Left ventricle myocardium inferior (tissue), 1 donor: ENCODE data around the gene RABGGTB. TPM values are rescaled to one million over a fixed set of nuclear protein-coding genes. Genes with fewer than 3 reads are reported as not detected.
"Not testable (repeated sequence)": the region's sequence is repeated elsewhere in the genome, so short reads cannot be mapped to it uniquely, and the experiment has no call there.

ENCODE experiments used
- DNase-seq: peaks from one replicate; pipeline ENCODE4 v3.0.0-alpha.2; 2020
- H3K27ac ChIP-seq: fragments of 200-600 bp; replicated peaks from 2 replicates; pipeline ENCODE4 v1.8.0; 2021
- H3K27me3 ChIP-seq: fragments of 200-600 bp; 2 replicates; pipeline ENCODE4 v1.8.0; 2021; ENCODE audit warnings: low read depth
- H3K36me3 ChIP-seq: fragments of 200-600 bp; 2 replicates; pipeline ENCODE4 v1.8.0; 2021
- H3K4me1 ChIP-seq: fragments of 200-600 bp; 2 replicates; pipeline ENCODE4 v1.8.0; 2021
- H3K4me3 ChIP-seq: fragments of 200-600 bp; 2 replicates; pipeline ENCODE4 v1.8.0; 2021; ENCODE audit warnings: mild to moderate bottlenecking, moderate library complexity
- H3K9me3 ChIP-seq: fragments of 200-600 bp; replicated peaks from 2 replicates; pipeline ENCODE4 v1.8.0; 2021
- intact Hi-C: fragments of 100-400 bp; cut with micrococcal nuclease; formaldehyde crosslinking; loops from one replicate; pipeline ENCODE4 v1.11.0; 2022
- total RNA-seq: library from RNA; stranded (reverse); fragmentation: NEBNext Ultra II Directional; extraction: Animal tissue kit (Norgen Biotek cat#: 25700); gene quantifications from one replicate; pipeline ENCODE4 v1.2.1, GENCODE V29; 2021
- TF ChIP-seq, protein P1 (sequence below): fragments of 200-600 bp; IDR thresholded peaks from 2 replicates; pipeline ENCODE4 v1.8.0; 2021; ENCODE audit warnings: antibody characterized with exemption, mild to moderate bottlenecking, borderline replicate concordance
- donor health status: DM: no; HTN: yes; CAD: no; lungs with severe emphysema.

The RABGGTB gene
- total RNA-seq, 1 donor from 2014 or later: 64.4 TPM

DNA sequence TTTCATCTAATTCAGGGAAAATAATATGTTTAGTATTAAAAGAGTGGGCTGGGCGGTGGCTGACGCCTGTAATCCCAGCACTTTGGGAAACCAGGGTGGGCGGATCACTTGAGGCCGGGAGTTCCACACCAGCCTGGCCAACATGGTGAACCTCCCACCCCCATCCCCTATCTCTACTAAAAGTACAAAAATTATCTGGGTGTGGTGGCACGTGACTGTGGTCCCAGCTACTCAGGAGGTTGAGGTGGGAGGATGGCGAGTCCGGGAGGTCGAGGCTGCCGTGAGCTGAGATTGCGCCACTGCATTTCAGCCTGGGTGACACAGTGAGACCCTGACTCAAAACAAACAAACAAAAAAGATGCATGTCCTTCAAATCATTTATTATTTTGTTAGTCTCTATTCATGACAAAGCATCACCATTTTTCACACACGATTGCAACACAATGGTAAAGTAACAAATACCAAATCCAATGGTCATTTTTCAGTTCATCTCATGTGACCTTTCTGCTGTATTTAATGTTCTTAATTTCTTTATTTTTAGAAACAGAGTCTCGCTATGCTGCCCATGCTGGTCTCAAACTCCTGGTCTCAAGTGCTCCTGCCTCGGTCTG is 11.7 kb downstream of the RABGGTB start:
- Histone ChIP-seq H3K4me1 (no peaks in the 10 kb centered on the region), H3K27me3 (no peaks in the 10 kb centered on the region), H3K36me3 (peaks cover 60% of the 10 kb centered on the region), H3K27ac (no peak overlapping the region), H3K4me3 (no peak overlapping the region), H3K9me3 (no peaks in the 10 kb centered on the region)
- DNase-seq: no peak
- intact Hi-C loops: no loop called here
- TF ChIP-seq, protein P1, sequence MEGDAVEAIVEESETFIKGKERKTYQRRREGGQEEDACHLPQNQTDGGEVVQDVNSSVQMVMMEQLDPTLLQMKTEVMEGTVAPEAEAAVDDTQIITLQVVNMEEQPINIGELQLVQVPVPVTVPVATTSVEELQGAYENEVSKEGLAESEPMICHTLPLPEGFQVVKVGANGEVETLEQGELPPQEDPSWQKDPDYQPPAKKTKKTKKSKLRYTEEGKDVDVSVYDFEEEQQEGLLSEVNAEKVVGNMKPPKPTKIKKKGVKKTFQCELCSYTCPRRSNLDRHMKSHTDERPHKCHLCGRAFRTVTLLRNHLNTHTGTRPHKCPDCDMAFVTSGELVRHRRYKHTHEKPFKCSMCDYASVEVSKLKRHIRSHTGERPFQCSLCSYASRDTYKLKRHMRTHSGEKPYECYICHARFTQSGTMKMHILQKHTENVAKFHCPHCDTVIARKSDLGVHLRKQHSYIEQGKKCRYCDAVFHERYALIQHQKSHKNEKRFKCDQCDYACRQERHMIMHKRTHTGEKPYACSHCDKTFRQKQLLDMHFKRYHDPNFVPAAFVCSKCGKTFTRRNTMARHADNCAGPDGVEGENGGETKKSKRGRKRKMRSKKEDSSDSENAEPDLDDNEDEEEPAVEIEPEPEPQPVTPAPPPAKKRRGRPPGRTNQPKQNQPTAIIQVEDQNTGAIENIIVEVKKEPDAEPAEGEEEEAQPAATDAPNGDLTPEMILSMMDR: no peak

DNA sequence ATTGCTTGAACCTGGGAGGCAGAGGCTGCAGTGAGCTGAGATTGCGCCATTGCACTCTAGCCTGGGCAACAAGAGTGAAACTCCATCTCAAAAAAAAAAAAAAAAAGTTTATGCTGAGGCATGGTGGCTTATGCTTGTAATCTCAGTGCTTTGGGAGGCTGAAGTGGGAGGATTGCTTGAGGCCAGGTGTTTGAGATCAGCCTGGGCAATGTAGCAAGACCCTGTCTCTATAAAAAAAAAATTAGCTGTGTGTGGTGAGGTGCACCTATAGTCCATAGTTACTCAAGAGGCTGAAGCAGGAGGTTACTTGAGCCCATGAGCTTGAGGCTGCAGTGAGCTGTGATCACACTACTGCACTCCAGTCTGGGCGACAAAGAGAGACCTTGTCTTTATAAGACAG is 15.4 kb downstream of the RABGGTB start:
- H3K9me3 ChIP-seq, H3K4me1 ChIP-seq, H3K4me3 ChIP-seq, H3K27me3 ChIP-seq, DNase-seq, intact Hi-C loops, H3K27ac ChIP-seq: not testable (repeated sequence)
- peaks cover 22% of the 10 kb centered on the region for H3K36me3 ChIP-seq

DNA sequence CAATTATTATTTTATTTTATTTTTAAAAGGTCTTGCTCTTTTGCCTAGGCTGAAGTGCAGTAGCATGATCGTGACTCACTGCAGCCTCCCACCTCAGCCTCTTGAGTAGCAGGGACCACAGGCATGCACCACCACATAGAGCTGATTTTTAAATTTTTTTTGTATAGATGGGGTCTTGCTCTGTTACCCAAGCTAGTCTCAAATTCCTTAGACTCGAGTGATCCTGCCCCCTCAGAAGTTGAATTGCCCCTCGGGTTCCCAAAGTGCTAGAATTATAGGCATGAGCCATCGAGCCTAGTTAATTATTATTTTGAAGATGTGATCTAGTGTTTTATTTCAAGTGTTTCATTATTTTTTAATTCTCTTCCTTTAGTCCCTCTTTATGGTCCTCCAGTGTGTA is 22.9 kb downstream of the RABGGTB start:
- Histone ChIP-seq H3K4me1 (no peaks in the 10 kb centered on the region), H3K9me3 (no peaks in the 10 kb centered on the region), H3K27me3 (no peaks in the 10 kb centered on the region), H3K36me3 (peaks cover 4% of the 10 kb centered on the region), H3K4me3 (no peak overlapping the region), H3K27ac (no peak overlapping the region)
- TF ChIP-seq, protein P1: no peak
- intact Hi-C loops: no loop called here
- DNase-seq: no peak

DNA sequence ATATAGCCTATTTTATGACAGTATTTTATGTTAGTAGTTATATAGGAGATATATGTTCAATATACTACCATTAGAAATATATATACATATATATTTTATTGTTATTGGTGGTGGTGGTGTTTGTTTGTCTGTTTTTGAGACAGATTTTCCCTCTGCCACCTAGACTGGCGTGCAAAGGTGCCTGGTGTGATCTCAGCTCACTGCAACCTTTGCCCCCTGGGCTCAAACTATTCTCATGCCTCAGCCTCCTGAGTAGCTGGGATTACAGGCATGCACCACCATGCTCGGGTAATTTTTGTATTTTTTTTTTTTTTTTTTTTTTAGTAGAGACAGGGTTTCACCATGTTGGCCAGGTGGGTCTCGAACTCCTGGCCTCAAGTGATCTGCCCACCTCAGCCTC is 24.1 kb downstream of the RABGGTB start:
- H3K4me1 ChIP-seq, H3K27me3 ChIP-seq, H3K9me3 ChIP-seq, DNase-seq, H3K27ac ChIP-seq, intact Hi-C loops, H3K36me3 ChIP-seq, H3K4me3 ChIP-seq: not testable (repeated sequence)

DNA sequence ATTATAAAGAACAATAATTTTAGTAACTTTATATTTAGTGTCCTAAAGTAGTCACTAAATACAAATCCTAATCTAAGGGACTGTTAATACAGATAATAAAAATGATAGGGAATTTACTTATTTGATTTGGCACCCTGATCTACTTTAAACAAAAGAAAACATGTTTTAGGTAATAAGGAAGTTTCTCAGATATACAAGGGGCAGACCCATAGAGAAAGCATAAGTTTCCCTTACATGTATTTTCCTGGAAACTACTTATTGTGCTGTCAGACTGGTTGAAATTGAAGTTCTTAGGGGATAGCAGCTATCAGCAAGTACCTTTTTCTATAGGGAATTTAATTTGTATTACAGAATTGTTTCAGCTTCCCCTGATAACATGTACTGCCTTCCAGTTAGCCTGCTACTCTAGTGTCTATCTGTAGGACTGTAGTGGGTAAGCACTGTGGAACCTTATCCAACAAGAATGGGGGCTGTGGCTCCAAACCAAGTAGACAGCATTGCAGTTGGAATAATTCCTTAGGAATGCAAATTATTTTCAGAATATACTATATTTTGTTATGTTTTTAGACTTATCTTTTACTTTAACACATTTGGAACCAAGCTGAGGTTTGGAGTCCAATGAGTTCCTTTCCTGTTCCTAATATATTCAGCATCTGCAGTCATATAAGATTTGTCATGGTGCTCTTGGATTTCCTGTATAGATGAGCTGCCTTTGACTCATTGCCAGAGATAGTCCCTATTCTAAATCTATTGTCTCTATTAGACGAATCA is 25.3 kb downstream of the RABGGTB start:
- intact Hi-C loops: no loop called here
- TF ChIP-seq, protein P1: no peak
- no peaks in the 10 kb centered on the region for H3K9me3 ChIP-seq
- H3K36me3 ChIP-seq: peaks cover 11% of the 10 kb centered on the region
- DNase-seq: no peak
- no peak overlapping the region for H3K27ac ChIP-seq
- H3K4me1 ChIP-seq: no peaks in the 10 kb centered on the region
- H3K4me3 ChIP-seq: no peak overlapping the region
- no peaks in the 10 kb centered on the region for H3K27me3 ChIP-seq

DNA sequence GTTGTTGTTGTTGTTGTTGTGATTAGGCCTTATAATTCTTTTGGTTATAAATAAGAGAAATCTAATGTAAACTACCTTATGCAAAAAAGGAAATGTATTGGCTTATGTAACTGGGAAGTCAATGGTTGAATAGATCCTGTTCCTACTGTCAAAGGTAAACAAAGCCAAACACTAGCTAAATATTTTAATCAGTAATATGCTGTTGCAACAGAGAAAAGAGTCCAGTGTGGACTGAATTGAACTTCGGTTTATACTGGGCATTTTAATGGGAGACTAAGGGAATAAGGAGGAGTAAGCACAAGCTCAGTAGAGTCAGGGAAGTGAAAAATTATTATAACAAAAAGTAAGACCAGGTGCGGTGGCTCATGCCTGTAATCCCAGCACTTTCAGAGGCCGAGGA is 26.0 kb downstream of the RABGGTB start:
- Histone ChIP-seq H3K4me1 (no peaks in the 10 kb centered on the region), H3K27me3 (no peaks in the 10 kb centered on the region), H3K27ac (no peak overlapping the region), H3K9me3 (no peaks in the 10 kb centered on the region), H3K4me3 (no peak overlapping the region), H3K36me3 (peaks cover 17% of the 10 kb centered on the region)
- DNase-seq: no peak
- TF ChIP-seq, protein P1: no peak
- intact Hi-C loops: no loop called here

DNA sequence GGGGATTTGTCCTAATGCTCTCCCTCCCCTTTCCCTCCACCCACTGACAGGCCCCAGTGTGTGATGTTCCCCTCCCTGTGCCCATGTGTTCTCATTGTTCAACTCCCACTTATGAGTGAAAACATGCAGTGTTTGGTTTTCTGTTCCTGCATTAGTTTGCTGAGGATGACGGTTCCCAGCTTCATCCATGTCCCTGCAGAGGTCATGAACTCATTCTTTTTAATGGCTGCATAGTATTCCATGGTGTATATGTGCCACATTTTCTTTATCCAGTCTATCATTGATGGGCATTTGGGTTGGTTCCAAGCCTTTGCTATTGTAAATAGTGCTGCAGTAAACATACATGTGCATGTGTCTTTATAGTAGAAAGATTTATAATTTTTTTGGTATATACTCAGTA is 37.5 kb downstream of the RABGGTB start:
- DNase-seq, H3K4me1 ChIP-seq, H3K4me3 ChIP-seq, intact Hi-C loops, H3K27me3 ChIP-seq, H3K27ac ChIP-seq: not testable (repeated sequence)
- Histone ChIP-seq H3K36me3 (peaks cover 33% of the 10 kb centered on the region), H3K9me3 (peaks cover 25% of the 10 kb centered on the region)
